ENCODE results near the gene CAPN6.

- TF ChIP-seq, protein P1, sequence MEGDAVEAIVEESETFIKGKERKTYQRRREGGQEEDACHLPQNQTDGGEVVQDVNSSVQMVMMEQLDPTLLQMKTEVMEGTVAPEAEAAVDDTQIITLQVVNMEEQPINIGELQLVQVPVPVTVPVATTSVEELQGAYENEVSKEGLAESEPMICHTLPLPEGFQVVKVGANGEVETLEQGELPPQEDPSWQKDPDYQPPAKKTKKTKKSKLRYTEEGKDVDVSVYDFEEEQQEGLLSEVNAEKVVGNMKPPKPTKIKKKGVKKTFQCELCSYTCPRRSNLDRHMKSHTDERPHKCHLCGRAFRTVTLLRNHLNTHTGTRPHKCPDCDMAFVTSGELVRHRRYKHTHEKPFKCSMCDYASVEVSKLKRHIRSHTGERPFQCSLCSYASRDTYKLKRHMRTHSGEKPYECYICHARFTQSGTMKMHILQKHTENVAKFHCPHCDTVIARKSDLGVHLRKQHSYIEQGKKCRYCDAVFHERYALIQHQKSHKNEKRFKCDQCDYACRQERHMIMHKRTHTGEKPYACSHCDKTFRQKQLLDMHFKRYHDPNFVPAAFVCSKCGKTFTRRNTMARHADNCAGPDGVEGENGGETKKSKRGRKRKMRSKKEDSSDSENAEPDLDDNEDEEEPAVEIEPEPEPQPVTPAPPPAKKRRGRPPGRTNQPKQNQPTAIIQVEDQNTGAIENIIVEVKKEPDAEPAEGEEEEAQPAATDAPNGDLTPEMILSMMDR (IDR thresholded peaks at IDR 0.05; ENCODE audit: poor library complexity): no peak
- TF ChIP-seq EZH2 (IDR thresholded peaks at IDR 0.05; ENCODE audit: borderline replicate concordance) (no peak), EZH2phosphoT487 (IDR thresholded peaks at IDR 0.05; ENCODE audit: low read depth, severe bottlenecking, unreplicated experiment) (no peak)
These were observed 53.9 kb downstream of the CAPN6 start for GRCh38 chrX:111216293-111216801.
